Ishikawa (cell line): ENCODE results near the gene RAI1.

ENCODE experiments used
- CEBPB ChIP-seq: IDR thresholded peaks from 2 replicates; pipeline ENCODE4 v1.6.1; 2012
- CREB1 ChIP-seq: IDR thresholded peaks from 2 replicates; pipeline ENCODE4 v1.6.1; 2012; ENCODE audit warnings: low read depth
- EGR1 ChIP-seq: IDR thresholded peaks from 2 replicates; pipeline ENCODE4 v1.6.1; 2012
- EP300 ChIP-seq: IDR thresholded peaks from 2 replicates; pipeline ENCODE4 v1.6.1; 2012; ENCODE audit warnings: borderline replicate concordance
- RAD21 ChIP-seq: IDR thresholded peaks from 2 replicates; pipeline ENCODE4 v1.6.1; 2012; ENCODE audit warnings: low read depth
- TAF1 ChIP-seq: IDR thresholded peaks from 2 replicates; pipeline ENCODE4 v1.6.1; 2012; ENCODE audit warnings: low read depth, mild to moderate bottlenecking
- TCF12 ChIP-seq: IDR thresholded peaks from 2 replicates; pipeline ENCODE4 v1.6.1; 2012; ENCODE audit warnings: low read depth
- TEAD4 ChIP-seq: IDR thresholded peaks from 2 replicates; pipeline ENCODE4 v1.6.1; 2012

DNA sequence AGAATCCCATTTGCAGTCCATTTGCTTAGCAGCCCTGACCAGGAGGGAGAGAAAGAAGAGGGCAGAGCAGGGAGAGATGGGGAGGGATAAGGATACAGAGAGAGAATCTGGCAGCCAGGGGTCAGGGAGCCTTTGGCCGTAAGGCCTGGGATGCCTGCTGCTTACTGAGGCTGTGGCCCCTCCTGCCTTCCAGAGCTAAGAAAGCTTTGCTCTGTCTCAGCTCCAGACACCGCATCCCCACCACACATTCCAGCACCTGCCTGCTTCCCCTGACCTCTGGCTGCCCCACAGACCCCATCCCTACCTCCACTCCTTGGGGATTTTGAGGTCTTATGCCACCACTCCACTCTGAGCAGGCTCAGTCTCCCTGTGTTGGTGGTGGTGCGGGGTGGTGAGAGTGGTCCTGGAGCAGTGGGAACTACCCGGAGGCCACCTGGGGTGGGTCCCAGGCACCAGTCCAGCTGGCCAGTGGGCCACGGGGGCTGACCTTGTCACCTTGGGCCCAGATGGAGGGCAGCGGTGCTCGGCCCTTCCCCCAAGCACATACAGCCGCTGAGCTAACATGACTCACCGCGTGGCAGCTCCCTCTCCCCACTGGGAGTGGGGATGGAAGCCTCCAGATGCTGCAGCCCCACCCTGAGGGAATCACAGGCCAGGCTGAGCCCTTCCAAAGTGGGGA is 58.3 kb downstream of the RAI1 start:
- TF ChIP-seq CEBPB (no peak), TEAD4 (no peak), CREB1 (no peak), TAF1 (no peak), EGR1 (no peak), RAD21 (no peak), EP300 (no peak), TCF12 (no peak)
